ENCODE results near the gene SYNGR1. TPM values are rescaled to one million over a fixed set of nuclear protein-coding genes. Genes with fewer than 3 reads are reported as not detected.

The SYNGR1 gene
- total RNA-seq, 1 donor = 3.6 TPM

DNA sequence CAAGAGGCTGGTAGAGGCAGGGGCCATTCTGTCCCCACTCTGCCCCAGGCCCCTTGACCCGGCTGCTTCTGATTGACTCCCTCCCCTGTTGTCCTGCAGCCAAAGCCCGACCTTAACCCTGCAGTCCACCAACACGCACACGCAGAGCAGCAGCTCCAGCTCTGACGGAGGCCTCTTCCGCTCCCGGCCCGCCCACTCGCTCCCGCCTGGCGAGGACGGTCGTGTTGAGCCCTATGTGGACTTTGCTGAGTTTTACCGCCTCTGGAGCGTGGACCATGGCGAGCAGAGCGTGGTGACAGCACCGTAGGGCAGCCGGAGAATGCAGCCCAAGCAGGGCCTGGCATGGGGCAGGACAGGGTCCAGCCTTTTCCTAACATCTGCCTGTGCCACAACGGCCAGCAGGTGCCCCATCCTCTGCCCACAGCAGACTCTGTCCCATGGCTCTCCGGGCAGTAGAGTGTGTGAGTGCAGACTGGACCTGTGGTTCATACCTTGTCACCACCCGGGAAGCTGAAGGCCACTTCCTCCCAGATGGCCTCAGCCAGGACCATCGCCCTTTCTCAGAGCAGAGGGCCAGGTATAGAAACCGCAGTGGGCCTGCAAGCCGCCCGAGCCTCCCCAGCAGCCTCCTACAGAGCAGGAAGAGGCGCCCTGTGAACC, 80.3 kb downstream of the SYNGR1 start:
- no peak overlapping the region for H3K4me3 ChIP-seq (ENCODE audit: insufficient read depth, low read length)
- H2AFZ ChIP-seq (ENCODE audit: low read length) = no peak overlapping the region
- DNase-seq (ENCODE audit: insufficient read length, low spot score, missing footprints) = peak; percentile 30
- no peaks in the 10 kb centered on the region for H4K20me1 ChIP-seq (ENCODE audit: insufficient read depth, low read length)
- no peak overlapping the region for H3K27ac ChIP-seq (ENCODE audit: low read depth, low read length)
- no peaks in the 10 kb centered on the region for H3K79me2 ChIP-seq (ENCODE audit: insufficient read depth, low read length)
- TF ChIP-seq, protein P1, sequence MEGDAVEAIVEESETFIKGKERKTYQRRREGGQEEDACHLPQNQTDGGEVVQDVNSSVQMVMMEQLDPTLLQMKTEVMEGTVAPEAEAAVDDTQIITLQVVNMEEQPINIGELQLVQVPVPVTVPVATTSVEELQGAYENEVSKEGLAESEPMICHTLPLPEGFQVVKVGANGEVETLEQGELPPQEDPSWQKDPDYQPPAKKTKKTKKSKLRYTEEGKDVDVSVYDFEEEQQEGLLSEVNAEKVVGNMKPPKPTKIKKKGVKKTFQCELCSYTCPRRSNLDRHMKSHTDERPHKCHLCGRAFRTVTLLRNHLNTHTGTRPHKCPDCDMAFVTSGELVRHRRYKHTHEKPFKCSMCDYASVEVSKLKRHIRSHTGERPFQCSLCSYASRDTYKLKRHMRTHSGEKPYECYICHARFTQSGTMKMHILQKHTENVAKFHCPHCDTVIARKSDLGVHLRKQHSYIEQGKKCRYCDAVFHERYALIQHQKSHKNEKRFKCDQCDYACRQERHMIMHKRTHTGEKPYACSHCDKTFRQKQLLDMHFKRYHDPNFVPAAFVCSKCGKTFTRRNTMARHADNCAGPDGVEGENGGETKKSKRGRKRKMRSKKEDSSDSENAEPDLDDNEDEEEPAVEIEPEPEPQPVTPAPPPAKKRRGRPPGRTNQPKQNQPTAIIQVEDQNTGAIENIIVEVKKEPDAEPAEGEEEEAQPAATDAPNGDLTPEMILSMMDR (IDR thresholded peaks at IDR 0.05; ENCODE audit: extremely low read depth, low read depth, low read length) = no peak
- no peak overlapping the region for H3K4me2 ChIP-seq (ENCODE audit: insufficient read depth, low read length)
- peaks cover 14% of the 10 kb centered on the region for H3K4me1 ChIP-seq (ENCODE audit: insufficient read depth, low read length)
- no peaks in the 10 kb centered on the region for H3K9me3 ChIP-seq (ENCODE audit: low read depth, low read length)
- H3K27me3 ChIP-seq (ENCODE audit: insufficient read depth, low read length) = no peaks in the 10 kb centered on the region
- peaks cover 34% of the 10 kb centered on the region for H3K36me3 ChIP-seq (ENCODE audit: insufficient read depth, low read length)

DNA sequence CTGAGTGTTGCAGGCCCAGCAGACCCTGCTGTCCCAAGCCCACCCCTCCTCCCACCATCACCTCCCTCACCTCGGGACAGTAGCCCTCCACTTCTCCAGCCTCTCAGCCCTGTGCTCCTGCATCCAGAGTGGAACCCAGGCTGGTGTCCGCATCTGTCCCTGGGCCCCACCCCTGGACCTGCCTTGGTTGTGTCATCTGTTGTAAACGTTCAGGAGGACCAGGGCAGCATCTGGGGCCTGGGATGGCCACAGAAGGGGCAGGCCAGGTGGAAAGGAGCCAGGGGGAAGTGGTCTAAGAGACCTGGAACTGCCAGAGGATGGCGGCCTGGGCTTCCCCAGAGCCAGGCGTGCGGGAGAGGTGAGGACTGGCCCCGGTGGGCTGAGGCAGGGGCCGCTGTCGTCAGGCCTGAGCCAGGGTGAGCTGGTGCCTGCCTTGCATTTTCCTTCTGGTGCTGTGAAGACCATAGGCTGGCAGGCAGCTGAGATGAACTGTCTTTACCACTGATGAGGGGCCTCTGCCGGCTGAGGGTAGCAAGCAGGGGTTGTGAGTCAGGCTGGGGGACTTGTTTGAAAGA, 80.9 kb downstream of the SYNGR1 start:
- peak overlapping the region; percentile 86 for H3K27ac ChIP-seq (ENCODE audit: low read depth, low read length)

DNA sequence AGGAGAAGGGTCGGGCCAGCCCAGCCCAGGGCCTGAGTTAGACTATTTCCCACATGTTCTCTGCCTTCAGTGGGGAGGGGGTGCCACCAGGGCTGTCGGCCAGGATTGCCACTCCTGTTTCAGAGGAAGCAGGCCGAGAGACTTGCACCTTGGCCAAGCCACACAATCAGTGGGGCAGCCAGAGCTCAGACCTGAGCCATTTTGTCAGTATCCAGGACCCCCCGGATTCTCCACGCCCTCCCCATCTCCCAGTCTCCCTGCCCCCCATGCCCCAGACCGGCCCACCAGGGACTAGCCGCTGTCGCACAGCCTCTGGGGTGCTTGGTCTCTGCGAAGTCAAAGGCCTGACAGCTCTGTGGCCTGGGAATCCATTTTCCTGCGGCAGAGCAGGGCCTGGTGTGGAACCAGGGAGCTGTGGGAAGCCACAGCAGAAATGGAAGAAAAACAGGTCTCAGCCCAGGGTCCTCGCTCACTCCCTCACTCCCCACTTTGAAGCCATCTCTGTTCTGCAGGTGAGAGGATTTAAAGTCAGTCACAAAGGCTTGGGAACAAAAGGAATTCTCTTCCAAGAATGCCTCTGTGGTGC, 81.5 kb downstream of the SYNGR1 start:
- H4K20me1 ChIP-seq (ENCODE audit: insufficient read depth, low read length) = no peaks in the 10 kb centered on the region
- no peaks in the 10 kb centered on the region for H3K79me2 ChIP-seq (ENCODE audit: insufficient read depth, low read length)
- H3K27ac ChIP-seq (ENCODE audit: low read depth, low read length) = peak overlapping the region; percentile 86
- no peak overlapping the region for H3K4me2 ChIP-seq (ENCODE audit: insufficient read depth, low read length)
- no peaks in the 10 kb centered on the region for H3K9me3 ChIP-seq (ENCODE audit: low read depth, low read length)
- TF ChIP-seq, protein P1 (IDR thresholded peaks at IDR 0.05; ENCODE audit: extremely low read depth, low read depth, low read length) = no peak
- no peaks in the 10 kb centered on the region for H3K27me3 ChIP-seq (ENCODE audit: insufficient read depth, low read length)
- DNase-seq (ENCODE audit: insufficient read length, low spot score, missing footprints) = peak; percentile 81
- H2AFZ ChIP-seq (ENCODE audit: low read length) = peak overlapping the region; percentile 80
- H3K4me1 ChIP-seq (ENCODE audit: insufficient read depth, low read length) = peaks cover 14% of the 10 kb centered on the region
- H3K4me3 ChIP-seq (ENCODE audit: insufficient read depth, low read length) = no peak overlapping the region
- H3K36me3 ChIP-seq (ENCODE audit: insufficient read depth, low read length) = peaks cover 31% of the 10 kb centered on the region

More for the DNA sequence above, 80.9 kb downstream of the SYNGR1 start:
- Histone ChIP-seq H3K9me3 (ENCODE audit: low read depth, low read length) (no peaks in the 10 kb centered on the region), H3K36me3 (ENCODE audit: insufficient read depth, low read length) (peaks cover 34% of the 10 kb centered on the region), H3K4me2 (ENCODE audit: insufficient read depth, low read length) (no peak overlapping the region), H3K79me2 (ENCODE audit: insufficient read depth, low read length) (no peaks in the 10 kb centered on the region), H2AFZ (ENCODE audit: low read length) (no peak overlapping the region), H3K4me1 (ENCODE audit: insufficient read depth, low read length) (peaks cover 14% of the 10 kb centered on the region), H4K20me1 (ENCODE audit: insufficient read depth, low read length) (no peaks in the 10 kb centered on the region), H3K4me3 (ENCODE audit: insufficient read depth, low read length) (no peak overlapping the region), H3K27me3 (ENCODE audit: insufficient read depth, low read length) (no peaks in the 10 kb centered on the region)
- TF ChIP-seq, protein P1 (IDR thresholded peaks at IDR 0.05; ENCODE audit: extremely low read depth, low read depth, low read length) = no peak
- peak; percentile 34 for DNase-seq (ENCODE audit: insufficient read length, low spot score, missing footprints)

DNA sequence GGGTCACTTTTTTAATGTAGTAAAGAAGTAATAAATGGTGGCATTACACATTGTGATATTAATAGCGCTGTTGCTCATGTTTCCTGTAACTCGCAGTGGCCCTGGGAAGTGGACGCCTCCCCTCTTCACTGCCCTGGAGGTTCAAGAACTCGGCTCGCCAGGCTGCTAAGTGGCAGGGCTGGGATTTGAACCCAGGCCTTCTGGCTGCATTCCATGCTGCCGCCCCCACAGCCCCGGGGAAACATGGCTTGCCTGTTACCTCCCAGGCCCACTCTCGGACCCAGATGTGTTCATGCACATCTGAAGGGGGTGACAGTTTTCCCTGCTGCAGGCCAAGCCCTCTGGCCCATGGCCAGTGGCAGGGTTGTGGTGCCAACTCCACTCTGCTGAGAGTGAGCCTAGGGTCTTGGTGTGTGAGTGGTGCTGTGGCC, 82.0 kb downstream of the SYNGR1 start:
- Histone ChIP-seq H3K4me2 (ENCODE audit: insufficient read depth, low read length) (no peak overlapping the region), H3K36me3 (ENCODE audit: insufficient read depth, low read length) (peaks cover 26% of the 10 kb centered on the region), H3K27ac (ENCODE audit: low read depth, low read length) (peak overlapping the region; percentile 86), H3K79me2 (ENCODE audit: insufficient read depth, low read length) (no peaks in the 10 kb centered on the region), H2AFZ (ENCODE audit: low read length) (peak overlapping the region; percentile 80), H3K4me1 (ENCODE audit: insufficient read depth, low read length) (peaks cover 14% of the 10 kb centered on the region), H3K9me3 (ENCODE audit: low read depth, low read length) (no peaks in the 10 kb centered on the region), H3K27me3 (ENCODE audit: insufficient read depth, low read length) (no peaks in the 10 kb centered on the region), H3K4me3 (ENCODE audit: insufficient read depth, low read length) (no peak overlapping the region), H4K20me1 (ENCODE audit: insufficient read depth, low read length) (no peaks in the 10 kb centered on the region)
- TF ChIP-seq, protein P1 (IDR thresholded peaks at IDR 0.05; ENCODE audit: extremely low read depth, low read depth, low read length) = no peak
- DNase-seq (ENCODE audit: insufficient read length, low spot score, missing footprints) = peak; percentile 88
